NCI-H446 (cell line): ENCODE measurements around the gene EIPR1.

ENCODE experiments used
- DNase-seq, 2 experiments: peaks; one replicate each; lab custom pipeline; 2025; lab: John Stamatoyannopoulos, UW

EIPR1 gene

GRCh38 chr2:3324036-3324386 lies 53.6 kb downstream of the EIPR1 start:
- DNase-seq: no peak

GRCh38 chr2:3323360-3324035 lies 54.1 kb downstream of the EIPR1 start:
- no peak for DNase-seq

- no peak for DNase-seq
Measured at GRCh38 chr2:3322311-3322970, 55.2 kb downstream of the EIPR1 start.

GRCh38 chr2:3321825-3322224 lies 55.8 kb downstream of the EIPR1 start:
- no peak for DNase-seq

- no peak for DNase-seq
Measured at GRCh38 chr2:3320910-3321605, 56.6 kb downstream of the EIPR1 start.

GRCh38 chr2:3319745-3320566 lies 57.7 kb downstream of the EIPR1 start:
- DNase-seq: no peak

- DNase-seq: no peak
Measured at GRCh38 chr2:3319134-3319533, 58.5 kb downstream of the EIPR1 start.

GRCh38 chr2:3317871-3318590 lies 59.6 kb downstream of the EIPR1 start:
- DNase-seq: no peak

GRCh38 chr2:3317277-3317685 lies 60.3 kb downstream of the EIPR1 start:
- DNase-seq: no peak

- DNase-seq: no peak
Measured at GRCh38 chr2:3316456-3317276, 61.0 kb downstream of the EIPR1 start.

- DNase-seq: no peak
Measured at GRCh38 chr2:3314626-3315025, 63.0 kb downstream of the EIPR1 start.

GRCh38 chr2:3313781-3314375 lies 63.7 kb downstream of the EIPR1 start:
- peak in 1 of 2 experiments; percentile 31 for DNase-seq

- no peak for DNase-seq
Measured at GRCh38 chr2:3312576-3313345, 64.9 kb downstream of the EIPR1 start.

- no peak for DNase-seq
Measured at GRCh38 chr2:3311601-3312000, 66.0 kb downstream of the EIPR1 start.

- DNase-seq: no peak
Measured at GRCh38 chr2:3309496-3310355, 67.9 kb downstream of the EIPR1 start.

GRCh38 chr2:3307901-3308300 lies 69.7 kb downstream of the EIPR1 start:
- no peak for DNase-seq

GRCh38 chr2:3307236-3307635 lies 70.4 kb downstream of the EIPR1 start:
- DNase-seq: no peak

- DNase-seq: no peak
Measured at GRCh38 chr2:3305952-3306351, 71.7 kb downstream of the EIPR1 start.

GRCh38 chr2:3305431-3305830 lies 72.2 kb downstream of the EIPR1 start:
- no peak for DNase-seq
